PC-9 (cell line): ENCODE measurements around the gene MALSU1. TPM values are rescaled to one million over a fixed set of nuclear protein-coding genes. Genes with fewer than 3 reads are reported as not detected.

ENCODE experiments used
- BruUV-seq: library from RNA; stranded (reverse); fragments of 400-500 nt; replicated peaks from 2 replicates; lab custom pipeline; 2021; lab: Mats Ljungman, UMichigan
- CTCF ChIA-PET: fragments of 300-600 bp; sonication (Branson Sonifier 250); formaldehyde crosslinking; loops from one replicate; lab custom pipeline; 2022; ENCODE audit warnings: antibody characterized with exemption; lab: Charles Lee
- POLR2A ChIA-PET: fragments of 300-600 bp; sonication (Branson Sonifier 250); formaldehyde crosslinking; loops from one replicate; lab custom pipeline; 2022; ENCODE audit warnings: antibody characterized with exemption; ENCODE audit not compliant: unreplicated experiment; lab: Charles Lee
- DNase-seq, 2 experiments: peaks; one replicate each; pipeline versions ENCODE4 v3.0.0 to v3.0.0-alpha.2; 2015 to 2022; ENCODE audit warnings: mixed read lengths in 1 of 2
- H2AFZ ChIP-seq: fragments of 200-600 bp; sonication (generic); 2 replicates; pipeline ENCODE4 v1.8.1; 2017; ENCODE audit warnings: antibody characterized with exemption
- H3F3A ChIP-seq: fragments of 200-600 bp; sonication (generic); 2 replicates; pipeline ENCODE4 v1.8.1; 2017; ENCODE audit warnings: antibody characterized with exemption, mild to moderate bottlenecking, low read depth; ENCODE audit not compliant: insufficient read depth
- H3K27ac ChIP-seq: fragments of 200-600 bp; sonication (generic); 2 replicates; pipeline ENCODE4 v1.6.1; 2016; ENCODE audit warnings: mixed run types
- H3K27me3 ChIP-seq: fragments of 200-600 bp; sonication (generic); 2 replicates; pipeline ENCODE4 v1.6.1; 2016; ENCODE audit warnings: low read depth, mixed run types; ENCODE audit not compliant: insufficient read depth
- H3K36me3 ChIP-seq: fragments of 200-600 bp; sonication (generic); 2 replicates; pipeline ENCODE4 v1.6.1; 2016; ENCODE audit warnings: low read depth, mixed run types
- H3K4me1 ChIP-seq: fragments of 200-600 bp; sonication (generic); replicated peaks from 2 replicates; pipeline ENCODE4 v1.6.1; 2016; ENCODE audit warnings: mixed run types; ENCODE audit not compliant: insufficient read depth
- H3K4me2 ChIP-seq: fragments of 200-600 bp; sonication (generic); 2 replicates; pipeline ENCODE4 v1.6.1; 2017; ENCODE audit warnings: mixed run types
- H3K4me3 ChIP-seq: fragments of 200-600 bp; sonication (generic); 2 replicates; pipeline ENCODE4 v1.6.1; 2016; ENCODE audit warnings: mixed run types
- H3K79me2 ChIP-seq: fragments of 200-600 bp; sonication (generic); 2 replicates; pipeline ENCODE4 v1.6.1; 2017; ENCODE audit warnings: low read depth, mixed run types
- H3K9me2 ChIP-seq: fragments of 200-600 bp; sonication (generic); 2 replicates; pipeline ENCODE4 v1.8.1; 2017; ENCODE audit warnings: mild to moderate bottlenecking; ENCODE audit not compliant: insufficient read depth
- H3K9me3 ChIP-seq: fragments of 200-600 bp; sonication (generic); 2 replicates; pipeline ENCODE4 v1.8.1; 2016; ENCODE audit warnings: low read depth; ENCODE audit not compliant: insufficient read depth
- H4K20me1 ChIP-seq: fragments of 200-600 bp; sonication (generic); 2 replicates; pipeline ENCODE4 v1.8.1; 2017; ENCODE audit not compliant: insufficient read depth
- CTCF ChIP-seq: fragments of 200-600 bp; sonication (generic); conservative IDR thresholded peaks from 2 replicates; pipeline ENCODE4 v1.6.1; 2017; ENCODE audit warnings: mixed run types, antibody characterized with exemption, mild to moderate bottlenecking, moderate library complexity
- EZH2 ChIP-seq: fragments of 200-600 bp; sonication (generic); IDR thresholded peaks from 2 replicates; pipeline ENCODE4 v1.8.0; 2017; ENCODE audit warnings: antibody characterized with exemption, low read depth
- intact Hi-C: fragments of 100-400 bp; cut with micrococcal nuclease; formaldehyde crosslinking; loops from one replicate; pipeline ENCODE4 v1.10.0; 2022; ENCODE audit not compliant: unreplicated experiment
- total RNA-seq: library from RNA; stranded (reverse); gene quantifications from 2 replicates; pipeline ENCODE4 v1.2.3, GENCODE V29; 2021

MALSU1 gene
- total RNA-seq, 1 experiment from 2014 or later: 105 TPM

GRCh38 chr7:23254051-23254681, 45.0 kb upstream of the MALSU1 start:
- TF ChIP-seq CTCF (no peak), EZH2 (no peak)
- POLR2A ChIA-PET: no interaction called here
- no TSS peak for BruUV-seq
- CTCF ChIA-PET: no interaction called here
- no peaks in the 10 kb centered on the region for H4K20me1 ChIP-seq
- H3K36me3 ChIP-seq: no peaks in the 10 kb centered on the region
- H2AFZ ChIP-seq: no peak overlapping the region
- H3K27ac ChIP-seq: no peak overlapping the region
- peaks cover 11% of the 10 kb centered on the region; the same call in 1 of the 2 replicates for H3K9me3 ChIP-seq
- H3K9me2 ChIP-seq: no peaks in the 10 kb centered on the region
- H3K79me2 ChIP-seq: no peaks in the 10 kb centered on the region
- no peak for DNase-seq
- intact Hi-C loops: no loop called here
- H3K27me3 ChIP-seq: 0 out of 2 replicates have a peak, but pooled peaks cover 15% of the 10 kb centered on the region
- H3K4me3 ChIP-seq: no peak overlapping the region
- no peaks in the 10 kb centered on the region for H3K4me1 ChIP-seq
- H3K4me2 ChIP-seq: no peak overlapping the region
- H3F3A ChIP-seq: no peaks in the 10 kb centered on the region

- Histone ChIP-seq H2AFZ (no peak overlapping the region), H3F3A (no peaks in the 10 kb centered on the region), H3K4me3 (no peak overlapping the region), H4K20me1 (no peaks in the 10 kb centered on the region), H3K4me2 (no peak overlapping the region), H3K36me3 (no peaks in the 10 kb centered on the region), H3K27ac (no peak overlapping the region), H3K79me2 (no peaks in the 10 kb centered on the region), H3K9me3 (peaks cover 11% of the 10 kb centered on the region; the same call in 1 of the 2 replicates), H3K4me1 (no peaks in the 10 kb centered on the region), H3K27me3 (0 out of 2 replicates have a peak, but pooled peaks cover 4% of the 10 kb centered on the region), H3K9me2 (no peaks in the 10 kb centered on the region)
- ChIA-PET CTCF (no interaction called here), POLR2A (no interaction called here)
- intact Hi-C loops: no loop called here
- DNase-seq: no peak
- TF ChIP-seq CTCF (no peak), EZH2 (no peak)
- BruUV-seq: no TSS peak
These were observed 42.4 kb upstream of the MALSU1 start for GRCh38 chr7:23256731-23257130.

- H3K36me3 ChIP-seq: no peaks in the 10 kb centered on the region
- BruUV-seq: no TSS peak
- no peaks in the 10 kb centered on the region for H3K79me2 ChIP-seq
- no peaks in the 10 kb centered on the region for H3K4me1 ChIP-seq
- H2AFZ ChIP-seq: 0 out of 2 replicates have a peak overlapping the region, but pooled peaks have one; percentile 13
- ChIA-PET CTCF (interaction anchor here (1.6 kb wide), 1 partner anchor 285 kb away, joined by 5 read pairs; no protein-coding TSS in a partner anchor), POLR2A (no interaction called here)
- H3K4me3 ChIP-seq: no peak overlapping the region
- intact Hi-C loops: no loop called here
- no peaks in the 10 kb centered on the region for H4K20me1 ChIP-seq
- H3K4me2 ChIP-seq: no peak overlapping the region
- H3F3A ChIP-seq: no peaks in the 10 kb centered on the region
- DNase-seq: no peak
- H3K9me3 ChIP-seq: 0 out of 2 replicates have a peak, but pooled peaks cover 2% of the 10 kb centered on the region
- no peak overlapping the region for H3K27ac ChIP-seq
- H3K9me2 ChIP-seq: no peaks in the 10 kb centered on the region
- no peak for TF ChIP-seq EZH2
- no peak for TF ChIP-seq CTCF
- H3K27me3 ChIP-seq: no peaks in the 10 kb centered on the region
These were observed 38.8 kb upstream of the MALSU1 start for GRCh38 chr7:23260371-23260770.
